Measurements from ENCODE around the gene ADGRA3. TPM values are rescaled to one million over a fixed set of nuclear protein-coding genes. Genes with fewer than 3 reads are reported as not detected.

The ADGRA3 gene
- total RNA-seq, 2 donors from 2014 or later = 5.1 to 13.9 TPM

- Mint-ChIP-seq H3K4me1 (ENCODE audit: low read depth) (no peaks in the 10 kb centered on the region), H3K27me3 (ENCODE audit: low read depth) (no peaks in the 10 kb centered on the region), H3K9me3 (peaks cover 6 to 10% of the 10 kb centered on the region in 2 donors), H3K27ac (no peak overlapping the region), H3K36me3 (ENCODE audit: insufficient read depth in 2 of 2) (peaks cover 3 to 4% of the 10 kb centered on the region in 2 donors), H3K4me3 (no peak overlapping the region)
- ATAC-seq (replicated peaks in 1 of 2) (no peak), DNase-seq (no peak)
Observed at GRCh38 chr4:22531311-22532019, 15.6 kb upstream of the ADGRA3 start.

GRCh38 chr4:22524895-22525294 is 9.0 kb upstream of the ADGRA3 start:
- Mint-ChIP-seq H3K9me3 (peaks cover 0 to 1% of the 10 kb centered on the region in 2 donors), H3K27me3 (ENCODE audit: low read depth) (no peaks in the 10 kb centered on the region), H3K27ac (no peak overlapping the region), H3K36me3 (ENCODE audit: insufficient read depth in 2 of 2) (no peaks in the 10 kb centered on the region), H3K4me3 (no peak overlapping the region), H3K4me1 (ENCODE audit: low read depth) (no peaks in the 10 kb centered on the region)
- ATAC-seq (replicated peaks in 1 of 2) (no peak), DNase-seq (no peak)

GRCh38 chr4:22522706-22523501 is 7.0 kb upstream of the ADGRA3 start:
- Mint-ChIP-seq H3K27ac (no peak overlapping the region), H3K36me3 (ENCODE audit: insufficient read depth in 2 of 2) (no peaks in the 10 kb centered on the region), H3K27me3 (ENCODE audit: low read depth) (no peaks in the 10 kb centered on the region), H3K4me3 (no peak overlapping the region), H3K4me1 (ENCODE audit: low read depth) (no peaks in the 10 kb centered on the region), H3K9me3 (no peaks in the 10 kb centered on the region)
- ATAC-seq (replicated peaks in 1 of 2) (no peak), DNase-seq (no peak)

GRCh38 chr4:22522206-22522605 is 6.3 kb upstream of the ADGRA3 start:
- ATAC-seq (replicated peaks in 1 of 2) (no peak), DNase-seq (no peak)
- H3K4me1 Mint-ChIP-seq (ENCODE audit: low read depth) = no peaks in the 10 kb centered on the region
- H3K27me3 Mint-ChIP-seq (ENCODE audit: low read depth) = no peaks in the 10 kb centered on the region
- H3K27ac Mint-ChIP-seq = no peak overlapping the region
- H3K36me3 Mint-ChIP-seq (ENCODE audit: insufficient read depth in 2 of 2) = no peaks in the 10 kb centered on the region
- no peaks in the 10 kb centered on the region for H3K9me3 Mint-ChIP-seq
- H3K4me3 Mint-ChIP-seq = no peak overlapping the region

- Mint-ChIP-seq H3K27ac (no peak overlapping the region), H3K36me3 (ENCODE audit: insufficient read depth in 2 of 2) (no peaks in the 10 kb centered on the region), H3K9me3 (no peaks in the 10 kb centered on the region), H3K4me1 (ENCODE audit: low read depth) (no peaks in the 10 kb centered on the region), H3K27me3 (ENCODE audit: low read depth) (no peaks in the 10 kb centered on the region), H3K4me3 (no peak overlapping the region)
- no peak for ATAC-seq (replicated peaks in 1 of 2)
- no peak for DNase-seq
Observed at GRCh38 chr4:22521240-22521639, 5.4 kb upstream of the ADGRA3 start.

GRCh38 chr4:22515145-22515887 is 550 bp downstream of the ADGRA3 start:
- H3K4me1 Mint-ChIP-seq (ENCODE audit: low read depth) = peaks cover 26% of the 10 kb centered on the region
- peak overlapping the region; percentile 90 to 94 for H3K4me3 Mint-ChIP-seq
- ATAC-seq (replicated peaks in 1 of 2) = peak; percentile 77 to 83
- peaks cover 0 to under 1% of the 10 kb centered on the region in 2 donors for H3K9me3 Mint-ChIP-seq
- DNase-seq = peak; percentile 28 to 46
- H3K27me3 Mint-ChIP-seq (ENCODE audit: low read depth) = no peaks in the 10 kb centered on the region
- peaks cover 0 to 3% of the 10 kb centered on the region in 2 donors for H3K36me3 Mint-ChIP-seq (ENCODE audit: insufficient read depth in 2 of 2)
- no peak overlapping the region for H3K27ac Mint-ChIP-seq

- no peak for DNase-seq
- no peak for ATAC-seq (replicated peaks in 1 of 2)
- peaks cover 29% of the 10 kb centered on the region for H3K4me1 Mint-ChIP-seq (ENCODE audit: low read depth)
- H3K36me3 Mint-ChIP-seq (ENCODE audit: insufficient read depth in 2 of 2) = peaks cover 0 to 3% of the 10 kb centered on the region in 2 donors
- peaks cover 0 to 2% of the 10 kb centered on the region in 2 donors for H3K9me3 Mint-ChIP-seq
- H3K27ac Mint-ChIP-seq = no peak overlapping the region
- H3K27me3 Mint-ChIP-seq (ENCODE audit: low read depth) = no peaks in the 10 kb centered on the region
- peak overlapping the region; percentile 90 to 94 for H3K4me3 Mint-ChIP-seq
Observed at GRCh38 chr4:22514481-22514880, 1.4 kb downstream of the ADGRA3 start.

GRCh38 chr4:22514001-22514400 is 1.9 kb downstream of the ADGRA3 start:
- ATAC-seq (replicated peaks in 1 of 2) (no peak), DNase-seq (no peak)
- Mint-ChIP-seq H3K4me1 (ENCODE audit: low read depth) (peaks cover 31% of the 10 kb centered on the region), H3K27ac (no peak overlapping the region), H3K27me3 (ENCODE audit: low read depth) (no peaks in the 10 kb centered on the region), H3K4me3 (peak overlapping the region; percentile 90 to 94), H3K9me3 (peaks cover 0 to 2% of the 10 kb centered on the region in 2 donors), H3K36me3 (ENCODE audit: insufficient read depth in 2 of 2) (peaks cover 0 to 3% of the 10 kb centered on the region in 2 donors)

GRCh38 chr4:22512306-22512705 is 3.6 kb downstream of the ADGRA3 start:
- Mint-ChIP-seq H3K36me3 (ENCODE audit: insufficient read depth in 2 of 2) (peaks cover 0 to 3% of the 10 kb centered on the region in 2 donors), H3K4me1 (ENCODE audit: low read depth) (peaks cover 42% of the 10 kb centered on the region), H3K27me3 (ENCODE audit: low read depth) (no peaks in the 10 kb centered on the region), H3K9me3 (peaks cover 0 to 2% of the 10 kb centered on the region in 2 donors), H3K4me3 (no peak overlapping the region), H3K27ac (no peak overlapping the region)
- no peak for DNase-seq
- no peak for ATAC-seq (replicated peaks in 1 of 2)

- Mint-ChIP-seq H3K36me3 (ENCODE audit: insufficient read depth in 2 of 2) (peaks cover 0 to 3% of the 10 kb centered on the region in 2 donors), H3K27me3 (ENCODE audit: low read depth) (no peaks in the 10 kb centered on the region), H3K4me3 (no peak overlapping the region), H3K4me1 (ENCODE audit: low read depth) (peaks cover 42% of the 10 kb centered on the region), H3K27ac (no peak overlapping the region), H3K9me3 (peaks cover 0 to 2% of the 10 kb centered on the region in 2 donors)
- no peak for ATAC-seq (replicated peaks in 1 of 2)
- no peak for DNase-seq
Observed at GRCh38 chr4:22510750-22511149, 5.1 kb downstream of the ADGRA3 start.

GRCh38 chr4:22508376-22508775 is 7.5 kb downstream of the ADGRA3 start:
- H3K36me3 Mint-ChIP-seq (ENCODE audit: insufficient read depth in 2 of 2) = no peaks in the 10 kb centered on the region
- H3K4me1 Mint-ChIP-seq (ENCODE audit: low read depth) = peaks cover 29% of the 10 kb centered on the region
- peaks cover 0 to 2% of the 10 kb centered on the region in 2 donors for H3K9me3 Mint-ChIP-seq
- no peak for ATAC-seq (replicated peaks in 1 of 2)
- H3K27me3 Mint-ChIP-seq (ENCODE audit: low read depth) = no peaks in the 10 kb centered on the region
- no peak overlapping the region for H3K4me3 Mint-ChIP-seq
- H3K27ac Mint-ChIP-seq = no peak overlapping the region
- no peak for DNase-seq

- no peak for ATAC-seq (replicated peaks in 1 of 2)
- DNase-seq = no peak
- no peaks in the 10 kb centered on the region for H3K9me3 Mint-ChIP-seq
- H3K27ac Mint-ChIP-seq = no peak overlapping the region
- H3K4me3 Mint-ChIP-seq = no peak overlapping the region
- H3K4me1 Mint-ChIP-seq (ENCODE audit: low read depth) = peaks cover 12% of the 10 kb centered on the region
- no peaks in the 10 kb centered on the region for H3K27me3 Mint-ChIP-seq (ENCODE audit: low read depth)
- no peaks in the 10 kb centered on the region for H3K36me3 Mint-ChIP-seq (ENCODE audit: insufficient read depth in 2 of 2)
Observed at GRCh38 chr4:22504922-22505321, 10.9 kb downstream of the ADGRA3 start.

- no peak for DNase-seq
- Mint-ChIP-seq H3K36me3 (ENCODE audit: insufficient read depth in 2 of 2) (no peaks in the 10 kb centered on the region), H3K27ac (peak overlapping the region; percentile 7), H3K4me3 (no peak overlapping the region), H3K27me3 (ENCODE audit: low read depth) (no peaks in the 10 kb centered on the region), H3K4me1 (ENCODE audit: low read depth) (peaks cover 12% of the 10 kb centered on the region), H3K9me3 (no peaks in the 10 kb centered on the region)
- no peak for ATAC-seq (replicated peaks in 1 of 2)
Observed at GRCh38 chr4:22504447-22504846, 11.4 kb downstream of the ADGRA3 start.
